HCT116 (cell line): ENCODE data around the gene PRKAG2. TPM values are rescaled to one million over a fixed set of nuclear protein-coding genes. Genes with fewer than 3 reads are reported as not detected.
"Not testable (repeated sequence)": the region's sequence is repeated elsewhere in the genome, so short reads cannot be mapped to it uniquely, and the experiment has no call there.

Experiments used
- ATAC-seq: fragments of 200-7000 bp; cut with Tn5 transposase; 2 replicates; pipeline ENCODE4 v1.9.1; 2020; ENCODE audit warnings: mild to moderate bottlenecking, moderate library complexity
- BruUV-seq: library from RNA; stranded (reverse); fragments of 400-500 nt; replicated peaks from 2 replicates; lab custom pipeline; 2021; lab: Mats Ljungman, UMichigan
- CTCF ChIA-PET: fragments of 300-600 bp; sonication (Branson Sonifier 250); formaldehyde crosslinking; loops from one replicate; lab custom pipeline; 2021; ENCODE audit warnings: antibody characterized with exemption; lab: Charles Lee
- POLR2A ChIA-PET: fragments of 300-600, 350-600 bp; sonication (Branson Sonifier 250); formaldehyde crosslinking; loops from one replicate; lab custom pipeline; 2021; ENCODE audit warnings: antibody characterized with exemption; lab: Charles Lee
- RAD21 ChIA-PET, 2 experiments: fragments of 300-600 bp; sonication (Branson Sonifier 250); formaldehyde crosslinking; loops; one replicate each; lab custom pipeline; 2023; ENCODE audit warnings: low total read pairs in 2 of 2; ENCODE audit not compliant: uncharacterized antibody in 2 of 2, unreplicated experiment in 2 of 2, low non-redundant PET in 1 of 2; lab: Charles Lee
- DNase-seq: peaks from one replicate; pipeline ENCODE4 v3.0.0-alpha.2; 2010; ENCODE audit warnings: low read depth, low spot score
- H2AFZ ChIP-seq: fragments of 200-600 bp; shearing (Covaris generic), sonication (generic); 2 replicates; pipeline ENCODE4 v1.6.1; 2017; ENCODE audit warnings: low read depth, mixed run types, mixed read lengths, antibody characterized with exemption, low read length; ENCODE audit not compliant: poor library complexity, severe bottlenecking
- H3K27ac ChIP-seq: 2 replicates; pipeline ENCODE4 v1.5.1; 2012; ENCODE audit warnings: low read depth, low read length
- H3K27me3 ChIP-seq: fragments of 200-600 bp; sonication (generic); 2 replicates; pipeline ENCODE4 v1.6.1; 2016; ENCODE audit warnings: mixed run types, low read length, mixed read lengths; ENCODE audit not compliant: insufficient read depth
- H3K36me3 ChIP-seq, 2 experiments: fragments of 200-500 bp in 1 of 2; fragments of 200-600 bp in 1 of 2; sonication (Bioruptor generic) in 1 of 2; sonication (generic) in 1 of 2; 2 replicates each; pipeline versions ENCODE4 v1.5.1 to v1.6.1; 2014 to 2016; ENCODE audit warnings: low read length in 2 of 2, inconsistent platforms in 1 of 2, mixed read lengths in 1 of 2, mixed run types in 1 of 2; ENCODE audit not compliant: insufficient read depth in 2 of 2, control insufficient read depth in 1 of 2
- H3K4me1 ChIP-seq, 2 experiments: fragments of 200-600 bp in 1 of 2; sonication (generic) in 1 of 2; 2 replicates each; pipeline versions ENCODE4 v1.5.1 to v1.6.1; 2012 to 2017; ENCODE audit warnings: low read length in 2 of 2, inconsistent platforms in 1 of 2, mild to moderate bottlenecking in 1 of 2, mixed read lengths in 1 of 2, mixed run types in 1 of 2, moderate library complexity in 1 of 2; ENCODE audit not compliant: insufficient read depth in 2 of 2, control insufficient read depth in 1 of 2
- H3K4me2 ChIP-seq: fragments of 200-600 bp; sonication (generic); 2 replicates; pipeline ENCODE4 v1.6.1; 2017; ENCODE audit warnings: mixed run types, low read length, mixed read lengths
- H3K4me3 ChIP-seq, 2 experiments: fragments of 200-600 bp in 1 of 2; sonication (generic) in 1 of 2; replicated peaks in 1 of 2; 2 replicates each; pipeline ENCODE4 v1.5.1; 2011 to 2016; ENCODE audit warnings: low read length in 2 of 2, control low read depth in 1 of 2, low read depth in 1 of 2, mild to moderate bottlenecking in 1 of 2, mixed read lengths in 1 of 2, mixed run types in 1 of 2
- H3K79me2 ChIP-seq: fragments of 200-600 bp; sonication (generic); 2 replicates; pipeline ENCODE4 v1.6.1; 2017; ENCODE audit warnings: mild to moderate bottlenecking, mixed run types, low read length, moderate library complexity, mixed read lengths; ENCODE audit not compliant: insufficient read depth
- H3K9ac ChIP-seq: fragments of 200-600 bp; sonication (generic); 2 replicates; pipeline ENCODE4 v1.6.1; 2016; ENCODE audit warnings: low read length, mixed read lengths
- H3K9me2 ChIP-seq: fragments of 200-600 bp; sonication (generic), shearing (Covaris generic); 2 replicates; pipeline ENCODE4 v1.6.1; 2017; ENCODE audit warnings: mixed run types, mild to moderate bottlenecking, moderate library complexity; ENCODE audit not compliant: insufficient read depth
- H3K9me3 ChIP-seq, 2 experiments: fragments of 200-500 bp in 1 of 2; fragments of 200-600 bp in 1 of 2; sonication (Bioruptor generic) in 1 of 2; sonication (generic) in 1 of 2; 2 replicates each; pipeline ENCODE4 v1.6.1; 2014 to 2017; ENCODE audit warnings: low read length in 2 of 2, mixed read lengths in 2 of 2, inconsistent platforms in 1 of 2, low read depth in 1 of 2, mild to moderate bottlenecking in 1 of 2, mixed run types in 1 of 2, moderate library complexity in 1 of 2; ENCODE audit not compliant: control insufficient read depth in 1 of 2, insufficient read depth in 1 of 2
- H4K20me1 ChIP-seq: fragments of 200-600 bp; sonication (generic), shearing (Covaris generic); 2 replicates; pipeline ENCODE4 v1.6.1; 2017; ENCODE audit warnings: mixed run types, mild to moderate bottlenecking, moderate library complexity; ENCODE audit not compliant: insufficient read depth
- ZFX ChIP-seq: fragments of 450-650 bp; IDR thresholded peaks from 2 replicates; pipeline ENCODE4 v1.6.1; 2017
- intact Hi-C: fragments of 100-400 bp; cut with micrococcal nuclease; formaldehyde crosslinking; loops from 2 replicates; pipeline ENCODE4 v1.10.0; 2022
- total RNA-seq: library from RNA; stranded (reverse); gene quantifications from one replicate; pipeline ENCODE4 v1.2.1, GENCODE V29; 2021; ENCODE audit not compliant: unreplicated experiment
- TF ChIP-seq, protein P1 (sequence below): IDR thresholded peaks from 2 replicates; pipeline ENCODE4 v1.6.1; 2012; ENCODE audit warnings: low read depth

The PRKAG2 gene
- total RNA-seq, 1 experiment from 2014 or later = 23.6 TPM

DNA sequence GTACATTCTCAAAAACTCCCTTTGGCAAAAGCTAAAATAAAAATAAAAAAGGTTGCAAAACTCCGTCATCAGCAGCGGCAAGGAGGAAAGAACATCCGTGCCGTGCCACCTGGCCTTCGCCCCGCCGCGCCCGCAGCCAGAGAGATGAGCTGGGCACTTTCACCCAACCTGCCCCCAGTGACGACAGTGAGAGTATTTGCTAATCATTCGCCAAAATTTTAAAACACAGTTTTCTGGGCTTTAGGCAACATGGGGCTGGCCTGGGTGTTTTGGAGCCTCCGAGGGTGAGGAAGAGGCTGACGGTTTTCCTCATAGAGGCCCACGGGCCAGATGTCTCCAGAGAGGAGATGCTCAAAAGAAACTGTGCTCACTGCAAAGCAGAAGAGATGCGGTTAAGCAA lies 128.2 kb downstream of the PRKAG2 start:
- no peak for DNase-seq
- TF ChIP-seq, protein P1, sequence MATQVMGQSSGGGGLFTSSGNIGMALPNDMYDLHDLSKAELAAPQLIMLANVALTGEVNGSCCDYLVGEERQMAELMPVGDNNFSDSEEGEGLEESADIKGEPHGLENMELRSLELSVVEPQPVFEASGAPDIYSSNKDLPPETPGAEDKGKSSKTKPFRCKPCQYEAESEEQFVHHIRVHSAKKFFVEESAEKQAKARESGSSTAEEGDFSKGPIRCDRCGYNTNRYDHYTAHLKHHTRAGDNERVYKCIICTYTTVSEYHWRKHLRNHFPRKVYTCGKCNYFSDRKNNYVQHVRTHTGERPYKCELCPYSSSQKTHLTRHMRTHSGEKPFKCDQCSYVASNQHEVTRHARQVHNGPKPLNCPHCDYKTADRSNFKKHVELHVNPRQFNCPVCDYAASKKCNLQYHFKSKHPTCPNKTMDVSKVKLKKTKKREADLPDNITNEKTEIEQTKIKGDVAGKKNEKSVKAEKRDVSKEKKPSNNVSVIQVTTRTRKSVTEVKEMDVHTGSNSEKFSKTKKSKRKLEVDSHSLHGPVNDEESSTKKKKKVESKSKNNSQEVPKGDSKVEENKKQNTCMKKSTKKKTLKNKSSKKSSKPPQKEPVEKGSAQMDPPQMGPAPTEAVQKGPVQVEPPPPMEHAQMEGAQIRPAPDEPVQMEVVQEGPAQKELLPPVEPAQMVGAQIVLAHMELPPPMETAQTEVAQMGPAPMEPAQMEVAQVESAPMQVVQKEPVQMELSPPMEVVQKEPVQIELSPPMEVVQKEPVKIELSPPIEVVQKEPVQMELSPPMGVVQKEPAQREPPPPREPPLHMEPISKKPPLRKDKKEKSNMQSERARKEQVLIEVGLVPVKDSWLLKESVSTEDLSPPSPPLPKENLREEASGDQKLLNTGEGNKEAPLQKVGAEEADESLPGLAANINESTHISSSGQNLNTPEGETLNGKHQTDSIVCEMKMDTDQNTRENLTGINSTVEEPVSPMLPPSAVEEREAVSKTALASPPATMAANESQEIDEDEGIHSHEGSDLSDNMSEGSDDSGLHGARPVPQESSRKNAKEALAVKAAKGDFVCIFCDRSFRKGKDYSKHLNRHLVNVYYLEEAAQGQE = no peak
- no peak for TF ChIP-seq ZFX
- TF ChIP-seq, all 23 proteins: peak for 0
- Histone ChIP-seq H3K4me1 (peaks cover 13 to 30% of the 10 kb centered on the region in 2 experiments), H3K4me3 (no peak overlapping the region), H3K9ac (no peak overlapping the region), H3K4me2 (no peak overlapping the region), H3K36me3 (no peaks in the 10 kb centered on the region), H3K9me3 (no peaks in the 10 kb centered on the region), H2AFZ (no peak overlapping the region), H4K20me1 (no peaks in the 10 kb centered on the region), H3K27ac (no peak overlapping the region), H3K79me2 (no peaks in the 10 kb centered on the region), H3K9me2 (no peaks in the 10 kb centered on the region), H3K27me3 (no peaks in the 10 kb centered on the region)
- ChIA-PET RAD21 (no interaction called here), CTCF (no interaction called here), POLR2A (no interaction called here)
- no TSS peak for BruUV-seq
- intact Hi-C loops = no loop called here
- ATAC-seq = no peak

DNA sequence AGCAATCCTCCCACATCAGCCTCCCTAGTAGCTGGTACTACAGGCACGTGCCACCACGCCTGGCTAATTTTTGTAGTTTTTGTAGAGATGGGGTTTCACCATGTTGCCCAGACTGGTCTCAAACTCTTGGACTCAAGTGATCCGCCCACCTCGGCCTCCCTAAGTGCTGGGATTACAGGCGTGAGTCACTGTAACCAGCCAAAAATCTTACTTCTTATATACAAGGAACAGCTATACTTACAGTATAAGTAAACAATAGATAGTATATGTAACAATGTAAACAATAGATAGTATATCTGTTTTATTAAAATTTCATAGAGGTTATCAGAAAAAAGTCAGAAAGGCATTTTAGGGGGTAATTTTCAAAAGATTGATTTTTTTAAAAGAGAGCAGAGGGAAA lies 128.9 kb downstream of the PRKAG2 start:
- H3K36me3 ChIP-seq, H3K4me2 ChIP-seq, intact Hi-C loops, H2AFZ ChIP-seq, H3K4me3 ChIP-seq, H4K20me1 ChIP-seq, H3K27me3 ChIP-seq, H3K79me2 ChIP-seq, DNase-seq, CTCF ChIA-PET, H3K9ac ChIP-seq, RAD21 ChIA-PET, ATAC-seq, H3K27ac ChIP-seq, H3K9me3 ChIP-seq, BruUV-seq, POLR2A ChIA-PET, H3K9me2 ChIP-seq: not testable (repeated sequence)
- H3K4me1 ChIP-seq = peaks cover 12 to 27% of the 10 kb centered on the region in 2 experiments
